Neural progenitor cell (in vitro differentiated cells): ENCODE results near the gene EVL. TPM values are rescaled to one million over a fixed set of nuclear protein-coding genes. Genes with fewer than 3 reads are reported as not detected.
A peak's percentile ranks its signal among the peaks of the same experiment; 100 is the strongest.

Source experiments
- DNase-seq: peaks from one replicate; pipeline ENCODE4 v3.0.0-alpha.2; 2016; ENCODE audit warnings: low spot score
- H2AFZ ChIP-seq: fragments of 200-600 bp; sonication (generic); replicated peaks from 2 replicates; pipeline ENCODE4 v1.6.1; 2016; ENCODE audit warnings: antibody characterized with exemption
- H3F3A ChIP-seq: fragments of 200-600 bp; sonication (generic); 2 replicates; pipeline ENCODE4 v1.6.1; 2016; ENCODE audit warnings: antibody characterized with exemption, low read depth
- H3K27ac ChIP-seq: fragments of 200-600 bp; sonication (generic); 2 replicates; pipeline ENCODE4 v1.5.1; 2016; ENCODE audit warnings: mild to moderate bottlenecking
- H3K27me3 ChIP-seq: fragments of 200-600 bp; sonication (generic); 2 replicates; pipeline ENCODE4 v1.6.1; 2016; ENCODE audit warnings: mild to moderate bottlenecking, moderate library complexity
- H3K36me3 ChIP-seq: fragments of 200-600 bp; sonication (generic); 2 replicates; pipeline ENCODE4 v1.5.1; 2016
- H3K4me1 ChIP-seq: fragments of 200-600 bp; sonication (generic); 2 replicates; pipeline ENCODE4 v1.6.1; 2016; ENCODE audit warnings: mixed run types
- H3K4me2 ChIP-seq: fragments of 200-600 bp; sonication (generic); 2 replicates; pipeline ENCODE4 v1.6.1; 2016
- H3K4me3 ChIP-seq: fragments of 200-600 bp; sonication (generic); 2 replicates; pipeline ENCODE4 v1.5.1; 2016
- H3K79me2 ChIP-seq: fragments of 200-600 bp; sonication (generic); 2 replicates; pipeline ENCODE4 v1.6.1; 2016; ENCODE audit warnings: low read depth
- H3K9ac ChIP-seq: fragments of 200-600 bp; sonication (generic); 2 replicates; pipeline ENCODE4 v1.6.1; 2016
- H3K9me3 ChIP-seq: fragments of 200-600 bp; sonication (generic); 2 replicates; pipeline ENCODE4 v1.5.1; 2016; ENCODE audit warnings: low read depth
- H4K20me1 ChIP-seq: fragments of 200-600 bp; sonication (generic); 2 replicates; pipeline ENCODE4 v1.6.1; 2016; ENCODE audit warnings: low read depth
- H3K27ac Mint-ChIP-seq: 3 replicates; pipeline ENCODE4 v1.8.0; 2021; ENCODE audit warnings: mixed read lengths
- H3K27me3 Mint-ChIP-seq: 2 replicates; pipeline ENCODE4 v1.8.0; 2022; ENCODE audit warnings: low read depth, mild to moderate bottlenecking, inconsistent platforms, moderate library complexity, mixed read lengths; ENCODE audit not compliant: insufficient read depth
- H3K36me3 Mint-ChIP-seq: 3 replicates; pipeline ENCODE4 v1.8.0; 2021; ENCODE audit warnings: mixed read lengths
- H3K4me1 Mint-ChIP-seq: 3 replicates; pipeline ENCODE4 v1.8.0; 2021; ENCODE audit warnings: mixed read lengths
- H3K4me3 Mint-ChIP-seq: 3 replicates; pipeline ENCODE4 v1.8.0; 2021; ENCODE audit warnings: mild to moderate bottlenecking, moderate library complexity, mixed read lengths
- H3K9me3 Mint-ChIP-seq: 3 replicates; pipeline ENCODE4 v1.8.0; 2020; ENCODE audit warnings: mixed read lengths
- CTCF ChIP-seq: fragments of 200-600 bp; sonication (generic); IDR thresholded peaks from 2 replicates; pipeline ENCODE4 v1.5.1; 2017; ENCODE audit warnings: antibody characterized with exemption, mild to moderate bottlenecking
- EZH2 ChIP-seq: fragments of 200-600 bp; sonication (generic); IDR thresholded peaks from 2 replicates; pipeline ENCODE4 v1.6.1; 2017; ENCODE audit warnings: antibody characterized with exemption, mild to moderate bottlenecking, moderate library complexity
- EZH2phosphoT487 ChIP-seq: fragments of 200-600 bp; sonication (generic); IDR thresholded peaks from 2 replicates; pipeline ENCODE4 v1.6.1; 2017; ENCODE audit warnings: antibody characterized with exemption
- total RNA-seq: library from RNA; depleted of rRNA; stranded (reverse); fragments of >200 nt; gene quantifications from 2 replicates; pipeline ENCODE4 v1.2.3, GENCODE V29; 2015; ENCODE audit warnings: low replicate concordance

Gene EVL
- total RNA-seq, 1 donor from 2014 or later, result 49.2 TPM

GRCh38 chr14:100147691-100148464, 82.7 kb downstream of the EVL start:
- DNase-seq, result no peak
- no peaks in the 10 kb centered on the region for H3K4me1 ChIP-seq
- Mint-ChIP-seq H3K4me3 (no peak overlapping the region), H3K27me3 (peaks cover 8% of the 10 kb centered on the region), H3K36me3 (no peaks in the 10 kb centered on the region), H3K27ac (peak overlapping the region; percentile 64), H3K9me3 (peaks cover 3% of the 10 kb centered on the region), H3K4me1 (no peaks in the 10 kb centered on the region)
- no peaks in the 10 kb centered on the region for H3K27me3 ChIP-seq
- no peak overlapping the region for H3K4me3 ChIP-seq
- no peaks in the 10 kb centered on the region for H4K20me1 ChIP-seq
- TF ChIP-seq EZH2 (no peak), EZH2phosphoT487 (no peak), CTCF (no peak)
- no peak overlapping the region for H3K27ac ChIP-seq
- H3F3A ChIP-seq, result no peaks in the 10 kb centered on the region
- no peak overlapping the region for H3K4me2 ChIP-seq
- H3K36me3 ChIP-seq, result no peaks in the 10 kb centered on the region
- no peaks in the 10 kb centered on the region for H3K79me2 ChIP-seq
- no peaks in the 10 kb centered on the region for H3K9me3 ChIP-seq
- H3K9ac ChIP-seq, result no peak overlapping the region
- no peak overlapping the region for H2AFZ ChIP-seq

- Mint-ChIP-seq H3K36me3 (no peaks in the 10 kb centered on the region), H3K4me3 (no peak overlapping the region), H3K27me3 (peaks cover 11% of the 10 kb centered on the region)
Observed at GRCh38 chr14:100148837-100149731, 83.9 kb downstream of the EVL start.

More at GRCh38 chr14:100148837-100149731, 83.9 kb downstream of the EVL start:
- H3K27me3 ChIP-seq, result no peaks in the 10 kb centered on the region
- no peaks in the 10 kb centered on the region for H3K9me3 ChIP-seq
- no peak for TF ChIP-seq EZH2
- no peak for TF ChIP-seq EZH2phosphoT487
- no peak for TF ChIP-seq CTCF
- H3K79me2 ChIP-seq, result no peaks in the 10 kb centered on the region
- H2AFZ ChIP-seq, result no peak overlapping the region
- no peak overlapping the region for H3K4me3 ChIP-seq
- H3K4me1 Mint-ChIP-seq, result no peaks in the 10 kb centered on the region
- peak overlapping the region; percentile 37 for H3K27ac Mint-ChIP-seq
- H3K9ac ChIP-seq, result no peak overlapping the region
- no peak overlapping the region for H3K4me2 ChIP-seq
- H3K9me3 Mint-ChIP-seq, result peaks cover 5% of the 10 kb centered on the region
- H3K27ac ChIP-seq, result no peak overlapping the region
- no peaks in the 10 kb centered on the region for H4K20me1 ChIP-seq
- no peaks in the 10 kb centered on the region for H3F3A ChIP-seq
- H3K36me3 ChIP-seq, result no peaks in the 10 kb centered on the region
- H3K4me1 ChIP-seq, result no peaks in the 10 kb centered on the region
- no peak for DNase-seq
